DND-41 (cell line): ENCODE measurements around the gene NKAIN2.

ENCODE experiments used
- CTCF ChIP-seq: IDR thresholded peaks from 2 replicates; pipeline ENCODE4 v1.5.1; 2012; ENCODE audit warnings: borderline replicate concordance, low read length, moderate library complexity, mild to moderate bottlenecking; ENCODE audit not compliant: poor library complexity, severe bottlenecking; ENCODE audit errors: extremely low read depth
- EZH2 ChIP-seq: IDR thresholded peaks from 3 replicates; pipeline ENCODE4 v1.6.1; 2012; ENCODE audit warnings: borderline replicate concordance, low read depth, mild to moderate bottlenecking, moderate library complexity, low read length, inconsistent platforms; ENCODE audit not compliant: severe bottlenecking

GRCh38 chr6:124674042-124674441 is 870.4 kb downstream of the NKAIN2 start:
- TF ChIP-seq CTCF (no peak), EZH2 (no peak)
